ENCODE measurements around the gene ASB16. TPM values are rescaled to one million over a fixed set of nuclear protein-coding genes. Genes with fewer than 3 reads are reported as not detected.

ASB16 gene
- total and polyA plus RNA-seq, 9 of the 15 experiments (the other 6 are each of a cell fraction or from before 2014, with no cell fraction given) = 0.03 to 0.07 TPM; not detected in 7

DNA sequence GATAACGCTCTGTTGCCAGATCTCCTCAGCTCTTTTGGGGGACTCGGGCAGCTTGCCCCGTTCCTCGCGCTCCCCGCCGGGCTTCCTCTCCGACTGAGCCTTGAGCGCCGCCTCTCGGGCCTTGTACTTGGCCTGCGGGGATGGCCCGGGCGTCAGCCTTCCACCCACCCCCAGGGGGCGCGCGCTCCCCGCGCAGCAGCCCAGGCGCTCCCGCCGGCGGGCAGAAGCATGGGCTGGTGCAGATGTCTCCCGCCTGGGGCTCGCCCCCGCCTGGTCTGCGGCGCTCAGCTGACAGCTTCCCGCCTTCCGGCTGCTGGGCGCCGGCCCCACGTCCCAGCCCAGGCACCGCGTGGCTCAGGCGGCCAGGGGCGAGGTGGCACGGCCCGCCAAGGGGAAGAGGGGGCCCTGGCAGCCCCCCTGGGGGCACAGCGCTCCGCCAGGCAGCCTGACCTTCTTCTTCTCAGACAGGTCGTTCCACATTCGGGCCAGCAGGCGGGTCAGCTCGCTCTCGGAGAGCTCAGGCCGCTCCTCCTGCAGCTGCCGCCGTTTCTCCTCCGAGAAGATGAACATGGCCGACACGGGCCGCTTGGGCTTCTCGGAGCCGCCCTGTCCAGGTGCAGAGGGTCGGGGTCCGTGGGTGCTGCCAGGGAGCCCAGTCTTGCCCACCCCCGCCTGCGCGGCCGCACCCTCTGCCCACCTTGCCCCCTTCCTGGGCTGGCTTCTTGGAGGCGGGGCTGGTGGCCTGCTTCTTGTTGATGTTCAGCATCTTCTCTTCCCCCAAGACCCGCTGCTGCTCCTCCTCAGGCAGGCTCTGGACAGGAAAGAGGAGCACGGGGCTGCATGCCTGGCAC lies 40.1 kb downstream of the ASB16 start (continued):
- TF ChIP-seq FOS (IDR thresholded peaks at IDR 0.05; ENCODE audit: extremely low read depth, insufficient read length) = no peak
- no peak for TF ChIP-seq POLR2B (IDR thresholded peaks at IDR 0.05; ENCODE audit: low read depth, partially characterized antibody)
- TF ChIP-seq NCOA2 (IDR thresholded peaks at IDR 0.05; ENCODE audit: partially characterized antibody in 2 of 2) = no peak
- TF ChIP-seq, protein P1, sequence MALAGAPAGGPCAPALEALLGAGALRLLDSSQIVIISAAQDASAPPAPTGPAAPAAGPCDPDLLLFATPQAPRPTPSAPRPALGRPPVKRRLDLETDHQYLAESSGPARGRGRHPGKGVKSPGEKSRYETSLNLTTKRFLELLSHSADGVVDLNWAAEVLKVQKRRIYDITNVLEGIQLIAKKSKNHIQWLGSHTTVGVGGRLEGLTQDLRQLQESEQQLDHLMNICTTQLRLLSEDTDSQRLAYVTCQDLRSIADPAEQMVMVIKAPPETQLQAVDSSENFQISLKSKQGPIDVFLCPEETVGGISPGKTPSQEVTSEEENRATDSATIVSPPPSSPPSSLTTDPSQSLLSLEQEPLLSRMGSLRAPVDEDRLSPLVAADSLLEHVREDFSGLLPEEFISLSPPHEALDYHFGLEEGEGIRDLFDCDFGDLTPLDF (CRISPR knock-in tag; IDR thresholded peaks at IDR 0.05) = peak; percentile 98
- TF ChIP-seq, protein P2, sequence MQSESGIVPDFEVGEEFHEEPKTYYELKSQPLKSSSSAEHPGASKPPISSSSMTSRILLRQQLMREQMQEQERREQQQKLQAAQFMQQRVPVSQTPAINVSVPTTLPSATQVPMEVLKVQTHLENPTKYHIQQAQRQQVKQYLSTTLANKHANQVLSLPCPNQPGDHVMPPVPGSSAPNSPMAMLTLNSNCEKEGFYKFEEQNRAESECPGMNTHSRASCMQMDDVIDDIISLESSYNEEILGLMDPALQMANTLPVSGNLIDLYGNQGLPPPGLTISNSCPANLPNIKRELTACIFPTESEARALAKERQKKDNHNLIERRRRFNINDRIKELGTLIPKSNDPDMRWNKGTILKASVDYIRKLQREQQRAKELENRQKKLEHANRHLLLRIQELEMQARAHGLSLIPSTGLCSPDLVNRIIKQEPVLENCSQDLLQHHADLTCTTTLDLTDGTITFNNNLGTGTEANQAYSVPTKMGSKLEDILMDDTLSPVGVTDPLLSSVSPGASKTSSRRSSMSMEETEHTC (IDR thresholded peaks at IDR 0.05) = peak; percentile 48; the same call in 1 of the 2 replicates
- no peak for TF ChIP-seq ZKSCAN8 (CRISPR knock-in tag; IDR thresholded peaks at IDR 0.05)
- no peak for TF ChIP-seq CEBPB (tag; IDR thresholded peaks at IDR 0.05)
- TF ChIP-seq EZH2 (IDR thresholded peaks at IDR 0.05; ENCODE audit: borderline replicate concordance, low read depth, low read length) = no peak
- TF ChIP-seq PHF20 (IDR thresholded peaks at IDR 0.05; ENCODE audit: partially characterized antibody) = peak; percentile 34
- TF ChIP-seq FOXP1 (CRISPR knock-in tag; IDR thresholded peaks at IDR 0.05) = peak; percentile 90
- TF ChIP-seq, protein P3, sequence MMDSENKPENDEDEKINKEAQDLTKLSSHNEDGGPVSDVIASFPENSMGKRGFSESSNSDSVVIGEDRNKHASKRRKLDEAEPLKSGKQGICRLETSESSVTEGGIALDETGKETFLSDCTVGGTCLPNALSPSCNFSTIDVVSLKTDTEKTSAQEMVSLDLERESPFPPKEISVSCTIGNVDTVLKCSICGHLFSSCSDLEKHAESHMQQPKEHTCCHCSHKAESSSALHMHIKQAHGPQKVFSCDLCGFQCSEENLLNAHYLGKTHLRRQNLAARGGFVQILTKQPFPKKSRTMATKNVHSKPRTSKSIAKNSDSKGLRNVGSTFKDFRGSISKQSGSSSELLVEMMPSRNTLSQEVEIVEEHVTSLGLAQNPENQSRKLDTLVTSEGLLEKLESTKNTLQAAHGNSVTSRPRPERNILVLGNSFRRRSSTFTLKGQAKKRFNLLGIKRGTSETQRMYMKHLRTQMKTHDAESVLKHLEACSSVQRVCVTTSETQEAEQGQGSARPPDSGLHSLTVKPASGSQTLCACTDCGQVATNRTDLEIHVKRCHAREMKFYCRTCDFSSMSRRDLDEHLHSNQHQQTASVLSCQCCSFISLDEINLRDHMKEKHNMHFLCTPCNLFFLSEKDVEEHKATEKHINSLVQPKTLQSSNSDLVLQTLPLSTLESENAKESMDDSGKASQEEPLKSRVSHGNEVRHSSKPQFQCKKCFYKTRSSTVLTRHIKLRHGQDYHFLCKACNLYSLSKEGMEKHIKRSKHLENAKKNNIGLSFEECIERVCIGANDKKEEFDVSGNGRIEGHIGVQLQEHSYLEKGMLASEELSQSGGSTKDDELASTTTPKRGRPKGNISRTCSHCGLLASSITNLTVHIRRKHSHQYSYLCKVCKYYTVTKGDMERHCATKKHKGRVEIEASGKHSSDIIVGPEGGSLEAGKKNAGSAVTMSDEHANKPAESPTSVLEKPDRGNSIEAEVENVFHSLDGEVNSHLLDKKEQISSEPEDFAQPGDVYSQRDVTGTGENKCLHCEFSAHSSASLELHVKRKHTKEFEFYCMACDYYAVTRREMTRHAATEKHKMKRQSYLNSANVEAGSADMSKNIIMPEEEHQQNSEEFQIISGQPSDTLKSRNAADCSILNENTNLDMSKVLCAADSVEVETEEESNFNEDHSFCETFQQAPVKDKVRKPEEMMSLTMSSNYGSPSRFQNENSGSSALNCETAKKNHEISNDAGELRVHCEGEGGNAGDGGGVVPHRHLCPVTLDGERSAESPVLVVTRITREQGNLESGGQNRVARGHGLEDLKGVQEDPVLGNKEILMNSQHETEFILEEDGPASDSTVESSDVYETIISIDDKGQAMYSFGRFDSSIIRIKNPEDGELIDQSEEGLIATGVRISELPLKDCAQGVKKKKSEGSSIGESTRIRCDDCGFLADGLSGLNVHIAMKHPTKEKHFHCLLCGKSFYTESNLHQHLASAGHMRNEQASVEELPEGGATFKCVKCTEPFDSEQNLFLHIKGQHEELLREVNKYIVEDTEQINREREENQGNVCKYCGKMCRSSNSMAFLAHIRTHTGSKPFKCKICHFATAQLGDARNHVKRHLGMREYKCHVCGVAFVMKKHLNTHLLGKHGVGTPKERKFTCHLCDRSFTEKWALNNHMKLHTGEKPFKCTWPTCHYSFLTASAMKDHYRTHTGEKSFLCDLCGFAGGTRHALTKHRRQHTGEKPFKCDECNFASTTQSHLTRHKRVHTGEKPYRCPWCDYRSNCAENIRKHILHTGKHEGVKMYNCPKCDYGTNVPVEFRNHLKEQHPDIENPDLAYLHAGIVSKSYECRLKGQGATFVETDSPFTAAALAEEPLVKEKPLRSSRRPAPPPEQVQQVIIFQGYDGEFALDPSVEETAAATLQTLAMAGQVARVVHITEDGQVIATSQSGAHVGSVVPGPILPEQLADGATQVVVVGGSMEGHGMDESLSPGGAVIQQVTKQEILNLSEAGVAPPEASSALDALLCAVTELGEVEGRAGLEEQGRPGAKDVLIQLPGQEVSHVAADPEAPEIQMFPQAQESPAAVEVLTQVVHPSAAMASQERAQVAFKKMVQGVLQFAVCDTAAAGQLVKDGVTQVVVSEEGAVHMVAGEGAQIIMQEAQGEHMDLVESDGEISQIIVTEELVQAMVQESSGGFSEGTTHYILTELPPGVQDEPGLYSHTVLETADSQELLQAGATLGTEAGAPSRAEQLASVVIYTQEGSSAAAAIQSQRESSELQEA (IDR thresholded peaks at IDR 0.05; ENCODE audit: low read depth) = no peak
- peak; percentile 89 for TF ChIP-seq CCNT2 (IDR thresholded peaks at IDR 0.05; ENCODE audit: borderline replicate concordance, extremely low read depth, insufficient read length, low read depth, low read length)
- no peak for TF ChIP-seq MEF2D (tag; conservative IDR thresholded peaks at IDR 0.05; ENCODE audit: low read depth)
- TF ChIP-seq MYC (IDR thresholded peaks at IDR 0.05; ENCODE audit: low read depth, low read length) = peak; percentile 90
- TF ChIP-seq MYC (CRISPR knock-in tag; IDR thresholded peaks at IDR 0.05; ENCODE audit: borderline replicate concordance, low read depth) = no peak
- TF ChIP-seq CEBPG (CRISPR knock-in tag; IDR thresholded peaks at IDR 0.05) = no peak; the same call in 1 of the 2 replicates
- TF ChIP-seq CEBPG (tag; conservative IDR thresholded peaks at IDR 0.05 in 1 of 2, IDR thresholded peaks at IDR 0.05 in 1 of 2) = no peak
